ENCODE measurements around the gene SH2D3A. TPM values are rescaled to one million over a fixed set of nuclear protein-coding genes. Genes with fewer than 3 reads are reported as not detected.
"Not testable (repeated sequence)": the region's sequence is repeated elsewhere in the genome, so short reads cannot be mapped to it uniquely, and the experiment has no call there.

Gene SH2D3A
- total RNA-seq, 1 donor from 2014 or later, result 3.0 TPM

- not testable (repeated sequence) for DNase-seq (ENCODE audit: low read depth in 2 of 2)
Measured at GRCh38 chr19:6708913-6709312, 58.3 kb downstream of the SH2D3A start.

- DNase-seq (ENCODE audit: low read depth in 2 of 2), result no peak
Measured at GRCh38 chr19:6708346-6708745, 58.9 kb downstream of the SH2D3A start.

GRCh38 chr19:6707658-6708018 lies 59.6 kb downstream of the SH2D3A start:
- DNase-seq (ENCODE audit: low read depth in 2 of 2), result no peak

GRCh38 chr19:6707011-6707657 lies 60.1 kb downstream of the SH2D3A start:
- DNase-seq (ENCODE audit: low read depth in 2 of 2), result no peak

- no peak for DNase-seq (ENCODE audit: low read depth in 2 of 2)
Measured at GRCh38 chr19:6706633-6706958, 60.6 kb downstream of the SH2D3A start.

GRCh38 chr19:6705931-6706632 lies 61.2 kb downstream of the SH2D3A start:
- no peak for DNase-seq (ENCODE audit: low read depth in 2 of 2)

Other genes with a start within 250 kb of the SH2D3A start
- gene TNFSF9, start 236.4 kb downstream of the SH2D3A start, total RNA-seq, result 0.40 and 0.65 TPM in 2 replicates
- gene CD70, start 176.3 kb downstream of the SH2D3A start, total RNA-seq, result 0.22 TPM in 1 of 2 replicates, not detected in the other
- not detected in 2 replicates for gene TNFSF14, start 97.3 kb downstream of the SH2D3A start, total RNA-seq
- gene C3, start 46.8 kb downstream of the SH2D3A start, total RNA-seq, result 0.44 and 1.6 TPM in 2 replicates
- gene GPR108, start 29.9 kb downstream of the SH2D3A start, total RNA-seq, result 42.1 and 58.3 TPM in 2 replicates
- 17.7 and 20.4 TPM in 2 replicates for gene TRIP10, start 27.8 kb downstream of the SH2D3A start, total RNA-seq
- 0.22 TPM in 1 of 2 replicates, not detected in the other for gene VAV1, start 5.3 kb upstream of the SH2D3A start, total RNA-seq
- not detected in 2 replicates for gene ADGRE1, start 120.1 kb upstream of the SH2D3A start, total RNA-seq

Data from lung microvascular endothelial cell (primary cell).